ENCODE data around the gene MAGOH. TPM values are rescaled to one million over a fixed set of nuclear protein-coding genes. Genes with fewer than 3 reads are reported as not detected.

Gene MAGOH
- total and polyA plus RNA-seq, 2 donors (not counting 3 experiments of a cell fraction or from before 2014, with no cell fraction given), result 25.9 to 60.1 TPM

DNA sequence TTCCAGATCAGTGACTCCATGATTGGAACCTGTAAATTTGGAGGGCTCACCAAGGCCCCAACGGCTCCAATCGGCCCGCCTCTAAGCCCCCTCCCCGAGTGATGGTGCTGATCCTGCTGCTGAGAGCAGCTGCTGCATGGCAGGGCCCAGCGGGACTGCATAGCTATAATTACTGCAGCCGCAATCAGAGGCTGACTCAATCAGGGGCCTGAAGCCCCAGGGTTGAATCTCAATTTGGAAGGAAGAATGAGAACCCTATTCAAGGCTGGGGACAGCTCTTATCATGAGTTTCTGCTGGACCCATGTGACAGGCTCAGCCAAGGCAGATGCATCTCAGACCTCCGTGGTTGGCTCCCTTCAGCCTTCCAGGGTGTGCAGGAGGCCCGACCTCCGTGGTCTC lies 42.8 kb upstream of the MAGOH start:
- Histone ChIP-seq H3K9me1 (replicated peaks; ENCODE audit: control insufficient read depth, extremely low read depth, insufficient read depth, low read length) (no peaks in the 10 kb centered on the region), H3K4me2 (ENCODE audit: insufficient read depth, low read length) (no peak overlapping the region), H3K27ac (ENCODE audit: insufficient read depth, low read depth, low read length) (no peak overlapping the region), H3K9ac (replicated peaks; ENCODE audit: extremely low read depth, insufficient read depth, low read length) (no peak overlapping the region), H3K79me2 (ENCODE audit: control insufficient read depth, insufficient read depth, low read length) (no peaks in the 10 kb centered on the region), H3K9me3 (replicated peaks; ENCODE audit: control insufficient read depth, insufficient read depth, low read length) (no peaks in the 10 kb centered on the region), H3K4me1 (ENCODE audit: control insufficient read depth, extremely low read depth, insufficient read depth, low read length) (no peaks in the 10 kb centered on the region), H2AFZ (ENCODE audit: low read depth, low read length) (no peak overlapping the region), H3K4me3 (replicated peaks in 1 of 3; ENCODE audit: insufficient read depth in 1 of 3, low read depth in 1 of 3, low read length in 3 of 3) (no peak overlapping the region), H4K20me1 (replicated peaks; ENCODE audit: control insufficient read depth, extremely low read depth, insufficient read depth, low read length) (no peaks in the 10 kb centered on the region), H3K27me3 (ENCODE audit: control insufficient read depth in 2 of 2, insufficient read depth in 2 of 2, low read length in 2 of 2) (no peaks in the 10 kb centered on the region), H3K36me3 (ENCODE audit: control insufficient read depth in 2 of 2, extremely low read depth in 1 of 2, insufficient read depth in 2 of 2, low read length in 2 of 2) (peaks cover 0 to 7% of the 10 kb centered on the region in 2 experiments)
- no TSS peak for BruUV-seq (replicated peaks)
- intact Hi-C loops (cut with micrococcal nuclease) (no loop called here), dilution Hi-C loops (cut with MboI; ENCODE audit: extremely low pct_ligation_motif_present, low sequenced_read_pairs) (no loop called here)
- CTCF ChIA-PET, result interaction anchor here (6.6 kb wide), 1 partner anchor 112 kb away, joined by 271 read pairs; no protein-coding TSS in a partner anchor
- POLR2A ChIA-PET, result no interaction called here
- FAIRE-seq (no peak), DNase-seq (ENCODE audit: low read depth, low spot score) (no peak)
- TF ChIP-seq JUN (IDR thresholded peaks at IDR 0.05; ENCODE audit: borderline replicate concordance, insufficient read depth, insufficient read length, low read depth) (no peak), FOS (IDR thresholded peaks at IDR 0.05; ENCODE audit: borderline replicate concordance, insufficient read depth, low read length) (no peak), EZH2 (IDR thresholded peaks at IDR 0.05; ENCODE audit: borderline replicate concordance, low read depth, low read length, severe bottlenecking) (no peak), POLR2A (IDR thresholded peaks at IDR 0.05; ENCODE audit: low read depth, low read length) (no peak), GATA2 (IDR thresholded peaks at IDR 0.05; ENCODE audit: insufficient read depth, insufficient read length, low read depth, low read length) (no peak), MYC (IDR thresholded peaks at IDR 0.05; ENCODE audit: low read depth, low read length) (no peak), POLR2AphosphoS5 (IDR thresholded peaks at IDR 0.05; ENCODE audit: insufficient read depth, low read depth, low read length) (no peak)
- TF ChIP-seq, protein P1, sequence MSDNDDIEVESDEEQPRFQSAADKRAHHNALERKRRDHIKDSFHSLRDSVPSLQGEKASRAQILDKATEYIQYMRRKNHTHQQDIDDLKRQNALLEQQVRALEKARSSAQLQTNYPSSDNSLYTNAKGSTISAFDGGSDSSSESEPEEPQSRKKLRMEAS (IDR thresholded peaks at IDR 0.05; ENCODE audit: insufficient read depth, insufficient read length), result no peak
- TF ChIP-seq, protein P2, sequence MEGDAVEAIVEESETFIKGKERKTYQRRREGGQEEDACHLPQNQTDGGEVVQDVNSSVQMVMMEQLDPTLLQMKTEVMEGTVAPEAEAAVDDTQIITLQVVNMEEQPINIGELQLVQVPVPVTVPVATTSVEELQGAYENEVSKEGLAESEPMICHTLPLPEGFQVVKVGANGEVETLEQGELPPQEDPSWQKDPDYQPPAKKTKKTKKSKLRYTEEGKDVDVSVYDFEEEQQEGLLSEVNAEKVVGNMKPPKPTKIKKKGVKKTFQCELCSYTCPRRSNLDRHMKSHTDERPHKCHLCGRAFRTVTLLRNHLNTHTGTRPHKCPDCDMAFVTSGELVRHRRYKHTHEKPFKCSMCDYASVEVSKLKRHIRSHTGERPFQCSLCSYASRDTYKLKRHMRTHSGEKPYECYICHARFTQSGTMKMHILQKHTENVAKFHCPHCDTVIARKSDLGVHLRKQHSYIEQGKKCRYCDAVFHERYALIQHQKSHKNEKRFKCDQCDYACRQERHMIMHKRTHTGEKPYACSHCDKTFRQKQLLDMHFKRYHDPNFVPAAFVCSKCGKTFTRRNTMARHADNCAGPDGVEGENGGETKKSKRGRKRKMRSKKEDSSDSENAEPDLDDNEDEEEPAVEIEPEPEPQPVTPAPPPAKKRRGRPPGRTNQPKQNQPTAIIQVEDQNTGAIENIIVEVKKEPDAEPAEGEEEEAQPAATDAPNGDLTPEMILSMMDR (IDR thresholded peaks at IDR 0.05; ENCODE audit: extremely low read depth in 1 of 2, insufficient read depth in 1 of 2, low read depth in 1 of 2, low read length in 2 of 2), result no peak
